B cell (primary cell): ENCODE results near the gene VPS45. TPM values are rescaled to one million over a fixed set of nuclear protein-coding genes. Genes with fewer than 3 reads are reported as not detected.
A peak's percentile ranks its signal among the peaks of the same experiment; 100 is the strongest.

Experiments used
- ATAC-seq: fragments of 200-7000 bp; cut with Tn5 transposase; one replicate; pipeline ENCODE4 v1.10.0; 2021; ENCODE audit warnings: low read depth, mild to moderate bottlenecking, moderate number of reproducible peaks, moderate library complexity
- CTCF ChIA-PET: fragments of 350-600 bp; sonication (Branson Sonifier 250); formaldehyde crosslinking; loops from one replicate; lab custom pipeline; 2021; ENCODE audit warnings: antibody characterized with exemption, inconsistent platforms; lab: Charles Lee
- POLR2A ChIA-PET: fragments of 350-600 bp; sonication (Branson Sonifier 250); formaldehyde crosslinking; loops from one replicate; lab custom pipeline; 2021; ENCODE audit warnings: antibody characterized with exemption; lab: Charles Lee
- DNase-seq: peaks from one replicate; pipeline ENCODE4 v3.0.0; 2013
- H2AFZ ChIP-seq: 2 replicates; pipeline ENCODE4 v1.6.1; 2012; ENCODE audit warnings: mild to moderate bottlenecking, low read depth, low read length; ENCODE audit not compliant: insufficient read depth, poor library complexity, severe bottlenecking
- H3K27ac ChIP-seq, 2 donors: 1 replicate in 1 of 2; 2 replicates in 1 of 2; pipeline ENCODE4 v1.5.1; 2012 to 2013; ENCODE audit warnings: low read length in 2 of 2, mild to moderate bottlenecking in 2 of 2, moderate library complexity in 1 of 2
- H3K27me3 ChIP-seq, 4 experiments: fragments of 200-600 bp in 1 of 4; sonication (generic) in 1 of 4; replicated peaks in 1 of 4; 1 replicate in 2 of 4; 2 replicates in 2 of 4; pipeline versions ENCODE4 v1.6.1 to v1.7.0; 2013 to 2016; ENCODE audit warnings: low read length in 3 of 4, mild to moderate bottlenecking in 2 of 4, mixed read lengths in 1 of 4, moderate library complexity in 1 of 4; ENCODE audit not compliant: insufficient read depth in 4 of 4, control insufficient read depth in 3 of 4; ENCODE audit errors: control extremely low read depth in 1 of 4
- H3K36me3 ChIP-seq, 2 experiments: replicated peaks in 1 of 2; 1 replicate in 1 of 2; 2 replicates in 1 of 2; pipeline versions ENCODE4 v1.6.1 to v1.7.1; 2013; ENCODE audit warnings: low read length in 1 of 2; ENCODE audit not compliant: insufficient read depth in 2 of 2, control insufficient read depth in 1 of 2; ENCODE audit errors: control extremely low read depth in 1 of 2, extremely low read depth in 1 of 2
- H3K4me1 ChIP-seq, 2 donors: fragments of 200-600 bp in 1 of 2; sonication (generic) in 1 of 2; 1 replicate in 1 of 2; 2 replicates in 1 of 2; pipeline versions ENCODE4 v1.5.1 to v1.6.1; 2013 to 2017; ENCODE audit warnings: low read length in 2 of 2; ENCODE audit not compliant: control insufficient read depth in 2 of 2, insufficient read depth in 2 of 2
- H3K4me2 ChIP-seq: replicated peaks from 2 replicates; pipeline ENCODE3; 2012; ENCODE audit warnings: mild to moderate bottlenecking, low read depth, low read length; ENCODE audit not compliant: poor library complexity, severe bottlenecking
- H3K4me3 ChIP-seq, 5 experiments: fragments of 200-600 bp in 1 of 5; sonication (generic) in 1 of 5; 1 replicate in 3 of 5; 2 replicates in 2 of 5; pipeline versions ENCODE4 v1.5.1 to v1.7.0; 2011 to 2016; ENCODE audit warnings: low read length in 4 of 5, mild to moderate bottlenecking in 4 of 5, low read depth in 2 of 5, control low read depth in 1 of 5, moderate library complexity in 1 of 5; ENCODE audit not compliant: insufficient read depth in 1 of 5; ENCODE audit errors: control extremely low read depth in 1 of 5, extremely low read depth in 1 of 5
- H3K79me2 ChIP-seq: fragments of 200-600 bp; sonication (generic); one replicate; pipeline ENCODE4 v1.6.0; 2016; ENCODE audit warnings: low read length; ENCODE audit not compliant: control insufficient read depth, insufficient read depth
- H3K9ac ChIP-seq: fragments of 200-600 bp; sonication (generic); 2 replicates; pipeline ENCODE4 v1.6.1; 2017; ENCODE audit warnings: mild to moderate bottlenecking, low read length, moderate library complexity
- H3K9me3 ChIP-seq, 3 donors: one replicate each; pipeline versions ENCODE4 v1.6.1 to v1.7.1; 2013; ENCODE audit warnings: low read length in 2 of 3; ENCODE audit not compliant: control insufficient read depth in 2 of 3, insufficient read depth in 1 of 3; ENCODE audit errors: control extremely low read depth in 1 of 3
- H4K20me1 ChIP-seq: 2 replicates; pipeline ENCODE4 v1.6.0; 2012; ENCODE audit warnings: mild to moderate bottlenecking, low read length; ENCODE audit not compliant: insufficient read depth, control insufficient read depth, poor library complexity, severe bottlenecking
- H3K27ac Mint-ChIP-seq: one replicate; pipeline ENCODE4 v1.8.0; 2021; ENCODE audit warnings: mixed read lengths
- H3K27me3 Mint-ChIP-seq: one replicate; pipeline ENCODE4 v1.8.0; 2021; ENCODE audit warnings: mixed read lengths
- H3K4me1 Mint-ChIP-seq: one replicate; pipeline ENCODE4 v1.8.0; 2021; ENCODE audit warnings: mixed read lengths
- H3K4me3 Mint-ChIP-seq: one replicate; pipeline ENCODE4 v1.8.0; 2021; ENCODE audit warnings: mixed read lengths
- H3K9me3 Mint-ChIP-seq: one replicate; pipeline ENCODE4 v1.8.0; 2022; ENCODE audit warnings: mixed read lengths; ENCODE audit not compliant: insufficient read depth
- EZH2 ChIP-seq: IDR thresholded peaks from 2 replicates; pipeline ENCODE4 v1.6.1; 2012; ENCODE audit warnings: borderline replicate concordance, low read depth, mild to moderate bottlenecking, moderate library complexity, low read length; ENCODE audit not compliant: insufficient read depth, poor library complexity, severe bottlenecking
- WGBS: methylation state at CpG from one replicate; pipeline ENCODE4 v1.1.5; 2013; ENCODE audit warnings: missing lambda C conversion rate; ENCODE audit not compliant: insufficient coverage; 5-methylcytosine and 5-hydroxymethylcytosine counted together
- intact Hi-C: fragments of 100-400 bp; cut with micrococcal nuclease; formaldehyde crosslinking; loops from one replicate; pipeline ENCODE4 v1.10.0; 2022
- polyA plus RNA-seq: library from polyadenylated mRNA; depleted of rRNA; stranded (reverse); fragments of >200 nt; gene quantifications from 2 replicates; pipeline ENCODE4 v1.2.3, GENCODE V29; 2012
- total RNA-seq, 2 donors: library from RNA; stranded (reverse); fragments of 120-200 nt in 1 of 2; gene quantifications; 1 replicate in 1 of 2; 2 replicates in 1 of 2; pipeline versions ENCODE4 v1.2.3 to v1.2.4, GENCODE V29; 2013 to 2022
- TF ChIP-seq, protein P1 (sequence below): fragments of 200-600 bp; IDR thresholded peaks from one replicate; pipeline ENCODE4 v1.8.0; 2022; ENCODE audit warnings: antibody characterized with exemption, mild to moderate bottlenecking

Gene VPS45
- total and polyA plus RNA-seq, 2 donors (not counting 1 experiment from before 2014, with no cell fraction given) = 23.4 to 49.1 TPM

DNA sequence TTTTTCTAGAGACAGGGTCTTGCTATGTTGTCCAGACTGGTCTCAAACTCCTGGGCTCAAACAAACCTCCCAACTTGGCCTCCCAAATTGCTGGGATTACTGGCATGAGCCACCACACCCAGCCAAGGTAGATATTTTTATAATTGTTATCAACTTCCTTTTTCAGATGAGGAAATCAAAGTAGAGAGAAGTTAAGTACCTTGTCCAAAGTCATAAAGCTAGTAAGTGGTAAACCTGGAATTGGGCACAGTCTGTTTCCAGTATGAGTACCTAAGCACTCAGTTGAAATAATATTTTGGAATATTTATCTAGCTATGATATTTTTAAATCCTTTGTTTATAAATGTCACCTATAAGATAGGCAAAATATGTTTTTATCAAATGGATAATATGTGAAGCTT, 59.9 kb downstream of the VPS45 start:
- intact Hi-C loops = loop anchor here (5.0 kb wide), 1 partner anchor 35 kb away; no protein-coding TSS in a partner anchor
- ATAC-seq = no peak

GRCh38 chr1:150127868-150128267, 60.3 kb downstream of the VPS45 start:
- H3K36me3 ChIP-seq = no peaks in the 10 kb centered on the region
- intact Hi-C loops = loop anchor here (5.0 kb wide), 1 partner anchor 34 kb away; no protein-coding TSS in a partner anchor
- H2AFZ ChIP-seq = no peak overlapping the region
- Mint-ChIP-seq H3K4me3 (no peak overlapping the region), H3K27ac (no peak overlapping the region), H3K4me1 (peaks cover 10% of the 10 kb centered on the region), H3K27me3 (no peaks in the 10 kb centered on the region), H3K9me3 (no peaks in the 10 kb centered on the region)
- ChIA-PET CTCF (interaction anchor here (0.6 to 2.6 kb wide), 4 partner anchors 15 to 37 kb away, joined by 3 to 8 read pairs (median 3); no protein-coding TSS in a partner anchor), POLR2A (no interaction called here)
- H3K4me2 ChIP-seq = peak overlapping the region; percentile 45
- peaks cover 6 to 11% of the 10 kb centered on the region in 2 donors for H3K4me1 ChIP-seq
- no peaks in the 10 kb centered on the region for H3K9me3 ChIP-seq
- TF ChIP-seq EZH2 = no peak
- TF ChIP-seq, protein P1, sequence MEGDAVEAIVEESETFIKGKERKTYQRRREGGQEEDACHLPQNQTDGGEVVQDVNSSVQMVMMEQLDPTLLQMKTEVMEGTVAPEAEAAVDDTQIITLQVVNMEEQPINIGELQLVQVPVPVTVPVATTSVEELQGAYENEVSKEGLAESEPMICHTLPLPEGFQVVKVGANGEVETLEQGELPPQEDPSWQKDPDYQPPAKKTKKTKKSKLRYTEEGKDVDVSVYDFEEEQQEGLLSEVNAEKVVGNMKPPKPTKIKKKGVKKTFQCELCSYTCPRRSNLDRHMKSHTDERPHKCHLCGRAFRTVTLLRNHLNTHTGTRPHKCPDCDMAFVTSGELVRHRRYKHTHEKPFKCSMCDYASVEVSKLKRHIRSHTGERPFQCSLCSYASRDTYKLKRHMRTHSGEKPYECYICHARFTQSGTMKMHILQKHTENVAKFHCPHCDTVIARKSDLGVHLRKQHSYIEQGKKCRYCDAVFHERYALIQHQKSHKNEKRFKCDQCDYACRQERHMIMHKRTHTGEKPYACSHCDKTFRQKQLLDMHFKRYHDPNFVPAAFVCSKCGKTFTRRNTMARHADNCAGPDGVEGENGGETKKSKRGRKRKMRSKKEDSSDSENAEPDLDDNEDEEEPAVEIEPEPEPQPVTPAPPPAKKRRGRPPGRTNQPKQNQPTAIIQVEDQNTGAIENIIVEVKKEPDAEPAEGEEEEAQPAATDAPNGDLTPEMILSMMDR = no peak
- no peak overlapping the region for H3K4me3 ChIP-seq
- ATAC-seq (no peak), DNase-seq (no peak)
- WGBS = 100% methylated on average over 2 of the region's 7 CpGs
- no peak overlapping the region for H3K27ac ChIP-seq
- no peak overlapping the region for H3K9ac ChIP-seq
- no peaks in the 10 kb centered on the region for H4K20me1 ChIP-seq
- no peaks in the 10 kb centered on the region for H3K27me3 ChIP-seq
- H3K79me2 ChIP-seq = peaks cover 2% of the 10 kb centered on the region

More for the DNA sequence above, 59.9 kb downstream of the VPS45 start:
- no peaks in the 10 kb centered on the region for H3K27me3 ChIP-seq
- ChIA-PET POLR2A (interaction anchor here (0.5 kb wide), 1 partner anchor 884 kb away, joined by 3 read pairs; no protein-coding TSS in a partner anchor), CTCF (interaction anchor here (0.6 to 2.6 kb wide), 4 partner anchors 15 to 38 kb away, joined by 3 to 8 read pairs (median 3); no protein-coding TSS in a partner anchor)
- no peaks in the 10 kb centered on the region for H4K20me1 ChIP-seq
- no peak overlapping the region for H3K9ac ChIP-seq
- H3K4me3 ChIP-seq = no peak overlapping the region
- Mint-ChIP-seq H3K4me1 (peaks cover 10% of the 10 kb centered on the region), H3K27ac (no peak overlapping the region), H3K4me3 (no peak overlapping the region), H3K9me3 (no peaks in the 10 kb centered on the region), H3K27me3 (no peaks in the 10 kb centered on the region)
- H3K9me3 ChIP-seq = no peaks in the 10 kb centered on the region
- H2AFZ ChIP-seq = no peak overlapping the region
- peak overlapping the region in 1 of 2 donors; percentile 20 for H3K27ac ChIP-seq
- TF ChIP-seq, protein P1 = no peak
- H3K79me2 ChIP-seq = peaks cover 2% of the 10 kb centered on the region
- H3K36me3 ChIP-seq = no peaks in the 10 kb centered on the region
- no peak for DNase-seq
- peak overlapping the region; percentile 45 for H3K4me2 ChIP-seq
- H3K4me1 ChIP-seq = peaks cover 6 to 11% of the 10 kb centered on the region in 2 donors
